OCI-LY1 (cell line): ENCODE measurements around the gene AKIRIN2.

Experiments
- H2AFZ ChIP-seq: fragments of 200-600 bp; sonication (generic), shearing (Covaris generic); 2 replicates; pipeline ENCODE4 v1.6.0; 2014; ENCODE audit warnings: antibody characterized with exemption, mild to moderate bottlenecking, low read length
- H3F3A ChIP-seq: fragments of 200-600 bp; sonication (generic), shearing (Covaris generic); 2 replicates; pipeline ENCODE4 v1.6.0; 2014; ENCODE audit warnings: mild to moderate bottlenecking, antibody characterized with exemption, low read length, moderate library complexity; ENCODE audit not compliant: insufficient read depth
- H3K27ac ChIP-seq: fragments of 200-600 bp; sonication (generic); 2 replicates; pipeline ENCODE4 v1.5.1; 2014; ENCODE audit warnings: low read length, mixed run types, mild to moderate bottlenecking, low read depth; ENCODE audit not compliant: poor library complexity, severe bottlenecking
- H3K27me3 ChIP-seq: fragments of 200-600 bp; sonication (generic); 2 replicates; pipeline ENCODE4 v1.6.0; 2014; ENCODE audit warnings: antibody characterized with exemption, mild to moderate bottlenecking, low read length, moderate library complexity; ENCODE audit not compliant: insufficient read depth
- H3K36me3 ChIP-seq: fragments of 200-600 bp; sonication (generic); 2 replicates; pipeline ENCODE4 v1.6.1; 2014; ENCODE audit warnings: mild to moderate bottlenecking, antibody characterized with exemption, low read length, moderate library complexity, mixed read lengths; ENCODE audit not compliant: insufficient read depth
- H3K4me1 ChIP-seq: fragments of 200-600 bp; sonication (generic); 2 replicates; pipeline ENCODE4 v1.5.1; 2014; ENCODE audit warnings: mild to moderate bottlenecking, low read length, moderate library complexity; ENCODE audit not compliant: insufficient read depth, severe bottlenecking
- H3K4me2 ChIP-seq: fragments of 200-600 bp; sonication (generic), shearing (Covaris generic); 2 replicates; pipeline ENCODE4 v1.6.1; 2014; ENCODE audit warnings: low read length
- H3K4me3 ChIP-seq: fragments of 200-600 bp; sonication (generic); 2 replicates; pipeline ENCODE4 v1.5.1; 2014; ENCODE audit warnings: low read length, low read depth, mild to moderate bottlenecking, mixed read lengths; ENCODE audit not compliant: poor library complexity, severe bottlenecking
- H3K79me2 ChIP-seq: fragments of 200-600 bp; shearing (Covaris generic); 2 replicates; pipeline ENCODE4 v1.6.1; 2016; ENCODE audit warnings: mixed run types, low read length, mixed read lengths; ENCODE audit not compliant: insufficient read depth
- H3K9ac ChIP-seq: fragments of 200-600 bp; sonication (generic), shearing (Covaris generic); 2 replicates; pipeline ENCODE4 v1.6.1; 2014; ENCODE audit warnings: mild to moderate bottlenecking, low read length, mixed read lengths
- H3K9me2 ChIP-seq: fragments of 200-600 bp; sonication (generic), shearing (Covaris generic); 2 replicates; pipeline ENCODE4 v1.6.1; 2014; ENCODE audit warnings: low read depth, mild to moderate bottlenecking, low read length, mixed read lengths
- H3K9me3 ChIP-seq: fragments of 200-600 bp; shearing (Covaris generic); 2 replicates; pipeline ENCODE4 v1.6.1; 2014; ENCODE audit warnings: low read length, mixed read lengths
- H4K20me1 ChIP-seq: fragments of 200-600 bp; sonication (generic), shearing (Covaris generic); 2 replicates; pipeline ENCODE4 v1.6.0; 2016; ENCODE audit warnings: mild to moderate bottlenecking, low read length; ENCODE audit not compliant: insufficient read depth
- CTCF ChIP-seq: fragments of 200-600 bp; sonication (generic), shearing (Covaris generic); IDR thresholded peaks from 2 replicates; pipeline ENCODE4 v1.5.1; 2017; ENCODE audit warnings: mild to moderate bottlenecking, antibody characterized with exemption, low read length, moderate library complexity, mixed read lengths
- EZH2 ChIP-seq: fragments of 200-600 bp; sonication (generic), shearing (Covaris generic); IDR thresholded peaks from 2 replicates; pipeline ENCODE4 v1.8.0; 2017; ENCODE audit warnings: borderline replicate concordance, mixed run types, mild to moderate bottlenecking, antibody characterized with exemption, low read length, moderate library complexity, mixed read lengths

The AKIRIN2 gene

GRCh38 chr6:87684895-87685654 is 17.0 kb downstream of the AKIRIN2 start:
- Histone ChIP-seq H3K4me2 (no peak overlapping the region), H3K9me2 (no peaks in the 10 kb centered on the region), H4K20me1 (no peaks in the 10 kb centered on the region), H3K4me3 (no peak overlapping the region), H3K9me3 (0 out of 2 replicates have a peak, but pooled peaks cover 4% of the 10 kb centered on the region), H3K36me3 (peaks cover 90% of the 10 kb centered on the region), H3K9ac (no peak overlapping the region), H3K27me3 (no peaks in the 10 kb centered on the region), H3K27ac (no peak overlapping the region), H3K4me1 (no peaks in the 10 kb centered on the region), H3K79me2 (peaks cover 90% of the 10 kb centered on the region), H2AFZ (no peak overlapping the region), H3F3A (no peaks in the 10 kb centered on the region)
- TF ChIP-seq CTCF (no peak), EZH2 (no peak)

GRCh38 chr6:87683890-87684289 is 18.1 kb downstream of the AKIRIN2 start:
- no peak overlapping the region for H3K27ac ChIP-seq
- H2AFZ ChIP-seq: no peak overlapping the region
- no peak overlapping the region for H3K9ac ChIP-seq
- no peaks in the 10 kb centered on the region for H3K9me2 ChIP-seq
- H3F3A ChIP-seq: no peaks in the 10 kb centered on the region
- H3K4me3 ChIP-seq: no peak overlapping the region
- H3K36me3 ChIP-seq: peaks cover 91% of the 10 kb centered on the region
- peaks cover 81% of the 10 kb centered on the region for H3K79me2 ChIP-seq
- no peaks in the 10 kb centered on the region for H4K20me1 ChIP-seq
- H3K4me2 ChIP-seq: no peak overlapping the region
- H3K27me3 ChIP-seq: no peaks in the 10 kb centered on the region
- TF ChIP-seq EZH2: no peak
- no peak for TF ChIP-seq CTCF
- H3K9me3 ChIP-seq: 0 out of 2 replicates have a peak, but pooled peaks cover 4% of the 10 kb centered on the region
- no peaks in the 10 kb centered on the region for H3K4me1 ChIP-seq

GRCh38 chr6:87682310-87682709 is 19.7 kb downstream of the AKIRIN2 start:
- Histone ChIP-seq H3K4me2 (no peak overlapping the region), H3K36me3 (peaks cover 93% of the 10 kb centered on the region), H3K9me2 (no peaks in the 10 kb centered on the region), H4K20me1 (no peaks in the 10 kb centered on the region), H3K27ac (no peak overlapping the region), H3K79me2 (peaks cover 66% of the 10 kb centered on the region), H3K4me1 (no peaks in the 10 kb centered on the region), H3K27me3 (no peaks in the 10 kb centered on the region), H3F3A (no peaks in the 10 kb centered on the region), H3K4me3 (no peak overlapping the region), H3K9me3 (0 out of 2 replicates have a peak, but pooled peaks cover 4% of the 10 kb centered on the region), H3K9ac (no peak overlapping the region), H2AFZ (no peak overlapping the region)
- TF ChIP-seq CTCF (no peak), EZH2 (no peak)
